Fibroblast of lung (primary cell): ENCODE measurements around the gene NEK2.

Source experiments
- CTCF ChIP-seq, 2 donors: IDR thresholded peaks in 1 of 2; conservative IDR thresholded peaks in 1 of 2; 1 replicate in 1 of 2; 2 replicates in 1 of 2; pipeline ENCODE4 v1.5.1; 2011 to 2012; ENCODE audit warnings: low read length in 2 of 2, control low read depth in 1 of 2, inconsistent platforms in 1 of 2, low read depth in 1 of 2, mild to moderate bottlenecking in 1 of 2
- EZH2 ChIP-seq: IDR thresholded peaks from 2 replicates; pipeline ENCODE4 v1.5.1; 2012; ENCODE audit warnings: low read length, control low read depth, mild to moderate bottlenecking; ENCODE audit errors: missing control alignments

DNA sequence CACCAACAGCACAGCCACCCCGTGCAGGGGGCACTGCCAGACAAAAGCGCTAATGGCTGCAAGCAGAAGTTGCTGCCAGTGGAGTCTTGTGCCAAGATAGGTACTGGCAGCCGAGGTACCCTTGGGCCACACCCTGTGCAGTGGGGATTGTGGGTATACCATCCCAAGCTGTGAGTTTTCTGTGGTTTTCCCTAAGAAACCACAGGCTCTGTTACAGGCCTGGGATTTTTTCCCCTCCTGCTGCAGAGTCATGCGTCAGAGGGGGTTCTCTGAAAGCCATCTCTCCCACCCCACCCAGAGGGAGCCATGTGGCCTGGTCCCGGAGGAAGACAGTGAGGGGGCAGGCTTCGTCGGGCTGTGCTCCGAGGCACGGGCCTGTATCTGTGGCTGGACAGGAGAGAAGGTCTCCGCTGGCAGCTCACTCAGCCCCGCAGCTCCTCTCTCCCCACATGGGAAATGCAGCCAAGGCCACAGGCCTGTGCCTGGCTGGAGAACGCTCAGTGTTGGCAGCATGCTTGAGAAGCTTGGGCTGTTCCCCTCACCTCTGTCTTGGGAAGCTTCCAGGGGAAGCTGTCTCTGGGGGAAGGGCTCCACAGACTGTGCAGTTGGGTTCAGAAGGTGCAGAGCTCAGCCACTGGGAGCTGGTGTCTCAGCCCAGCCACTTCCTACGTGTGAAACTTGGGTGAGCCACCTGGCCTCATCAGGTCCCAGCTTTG lies 42.5 kb downstream of the NEK2 start:
- TF ChIP-seq CTCF (conservative IDR thresholded peaks at IDR 0.05 in 1 of 2, IDR thresholded peaks at IDR 0.05 in 1 of 2; ENCODE audit: low read depth in 1 of 2, low read length in 2 of 2) = no peak
- TF ChIP-seq EZH2 = no peak
